ENCODE results near the gene GAL3ST1.

The GAL3ST1 gene

DNA sequence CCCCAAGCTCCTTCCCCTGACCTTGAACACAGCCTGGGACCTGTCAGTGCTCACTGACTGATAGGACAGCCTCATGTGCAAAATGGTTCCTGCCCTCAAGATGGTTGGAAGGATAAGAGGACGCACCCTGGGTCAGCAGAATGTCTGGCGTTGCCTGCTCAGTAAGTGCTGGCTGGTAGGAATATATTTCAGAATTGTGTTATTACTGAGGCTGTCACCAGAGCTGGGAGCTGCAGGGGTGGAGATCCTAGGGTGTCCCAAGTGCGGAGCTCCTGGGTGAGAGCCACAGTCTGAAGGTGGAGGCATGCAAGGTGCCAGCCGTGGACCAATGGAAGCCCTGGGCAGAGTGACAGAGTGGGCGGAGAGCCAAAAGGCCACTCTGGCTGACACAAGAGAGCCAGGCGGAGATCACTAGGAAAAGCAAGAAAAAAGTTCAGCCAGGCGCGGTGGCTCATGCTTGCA, 67.9 kb downstream of the GAL3ST1 start:
- no peak overlapping the region for H3K27ac ChIP-seq
- DNase-seq (ENCODE audit: low read depth, low spot score), result no peak
